Neural progenitor cell (in vitro differentiated cells): ENCODE measurements around the gene MBD3L4. TPM values are rescaled to one million over a fixed set of nuclear protein-coding genes. Genes with fewer than 3 reads are reported as not detected.

Experiments used
- DNase-seq: peaks from one replicate; pipeline ENCODE4 v3.0.0-alpha.2; 2016; ENCODE audit warnings: low spot score
- H2AFZ ChIP-seq: fragments of 200-600 bp; sonication (generic); replicated peaks from 2 replicates; pipeline ENCODE4 v1.6.1; 2016; ENCODE audit warnings: antibody characterized with exemption
- H3F3A ChIP-seq: fragments of 200-600 bp; sonication (generic); 2 replicates; pipeline ENCODE4 v1.6.1; 2016; ENCODE audit warnings: antibody characterized with exemption, low read depth
- H3K27ac ChIP-seq: fragments of 200-600 bp; sonication (generic); 2 replicates; pipeline ENCODE4 v1.5.1; 2016; ENCODE audit warnings: mild to moderate bottlenecking
- H3K27me3 ChIP-seq: fragments of 200-600 bp; sonication (generic); 2 replicates; pipeline ENCODE4 v1.6.1; 2016; ENCODE audit warnings: mild to moderate bottlenecking, moderate library complexity
- H3K36me3 ChIP-seq: fragments of 200-600 bp; sonication (generic); 2 replicates; pipeline ENCODE4 v1.5.1; 2016
- H3K4me1 ChIP-seq: fragments of 200-600 bp; sonication (generic); 2 replicates; pipeline ENCODE4 v1.6.1; 2016; ENCODE audit warnings: mixed run types
- H3K4me2 ChIP-seq: fragments of 200-600 bp; sonication (generic); 2 replicates; pipeline ENCODE4 v1.6.1; 2016
- H3K4me3 ChIP-seq: fragments of 200-600 bp; sonication (generic); 2 replicates; pipeline ENCODE4 v1.5.1; 2016
- H3K79me2 ChIP-seq: fragments of 200-600 bp; sonication (generic); 2 replicates; pipeline ENCODE4 v1.6.1; 2016; ENCODE audit warnings: low read depth
- H3K9ac ChIP-seq: fragments of 200-600 bp; sonication (generic); 2 replicates; pipeline ENCODE4 v1.6.1; 2016
- H3K9me3 ChIP-seq: fragments of 200-600 bp; sonication (generic); 2 replicates; pipeline ENCODE4 v1.5.1; 2016; ENCODE audit warnings: low read depth
- H4K20me1 ChIP-seq: fragments of 200-600 bp; sonication (generic); 2 replicates; pipeline ENCODE4 v1.6.1; 2016; ENCODE audit warnings: low read depth
- H3K27ac Mint-ChIP-seq: 3 replicates; pipeline ENCODE4 v1.8.0; 2021; ENCODE audit warnings: mixed read lengths
- H3K27me3 Mint-ChIP-seq: 2 replicates; pipeline ENCODE4 v1.8.0; 2022; ENCODE audit warnings: low read depth, mild to moderate bottlenecking, inconsistent platforms, moderate library complexity, mixed read lengths; ENCODE audit not compliant: insufficient read depth
- H3K36me3 Mint-ChIP-seq: 3 replicates; pipeline ENCODE4 v1.8.0; 2021; ENCODE audit warnings: mixed read lengths
- H3K4me1 Mint-ChIP-seq: 3 replicates; pipeline ENCODE4 v1.8.0; 2021; ENCODE audit warnings: mixed read lengths
- H3K4me3 Mint-ChIP-seq: 3 replicates; pipeline ENCODE4 v1.8.0; 2021; ENCODE audit warnings: mild to moderate bottlenecking, moderate library complexity, mixed read lengths
- H3K9me3 Mint-ChIP-seq: 3 replicates; pipeline ENCODE4 v1.8.0; 2020; ENCODE audit warnings: mixed read lengths
- CTCF ChIP-seq: fragments of 200-600 bp; sonication (generic); IDR thresholded peaks from 2 replicates; pipeline ENCODE4 v1.5.1; 2017; ENCODE audit warnings: antibody characterized with exemption, mild to moderate bottlenecking
- EZH2 ChIP-seq: fragments of 200-600 bp; sonication (generic); IDR thresholded peaks from 2 replicates; pipeline ENCODE4 v1.6.1; 2017; ENCODE audit warnings: antibody characterized with exemption, mild to moderate bottlenecking, moderate library complexity
- EZH2phosphoT487 ChIP-seq: fragments of 200-600 bp; sonication (generic); IDR thresholded peaks from 2 replicates; pipeline ENCODE4 v1.6.1; 2017; ENCODE audit warnings: antibody characterized with exemption
- total RNA-seq: library from RNA; depleted of rRNA; stranded (reverse); fragments of >200 nt; gene quantifications from 2 replicates; pipeline ENCODE4 v1.2.3, GENCODE V29; 2015; ENCODE audit warnings: low replicate concordance

MBD3L4 gene
- total RNA-seq, 1 donor from 2014 or later, result not detected

DNA sequence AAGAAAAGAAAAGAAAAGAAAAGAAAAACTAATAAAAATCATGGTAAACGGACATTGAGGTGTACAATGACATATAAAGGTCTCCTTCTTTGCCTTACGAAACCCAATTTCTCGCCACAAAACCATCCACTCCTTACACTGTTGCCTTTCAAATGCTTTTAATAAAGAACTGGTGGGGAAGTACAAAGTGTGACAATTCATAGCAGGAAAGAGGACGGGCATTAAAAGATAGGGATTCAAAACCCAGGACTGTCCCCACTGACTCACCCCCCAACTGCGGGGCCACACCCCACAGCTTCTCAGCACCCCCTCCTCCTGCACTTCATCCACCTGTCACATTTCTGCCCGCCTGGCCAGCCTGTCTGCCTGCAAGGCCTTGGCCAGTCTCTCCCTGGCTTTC lies 21.2 kb downstream of the MBD3L4 start:
- Histone ChIP-seq H3K36me3 (no peaks in the 10 kb centered on the region), H3K27ac (no peak overlapping the region), H3K4me1 (no peaks in the 10 kb centered on the region), H3K27me3 (no peaks in the 10 kb centered on the region), H2AFZ (no peak overlapping the region), H4K20me1 (no peaks in the 10 kb centered on the region), H3F3A (no peaks in the 10 kb centered on the region), H3K4me3 (no peak overlapping the region), H3K79me2 (no peaks in the 10 kb centered on the region), H3K9me3 (peaks cover 5% of the 10 kb centered on the region), H3K9ac (no peak overlapping the region), H3K4me2 (no peak overlapping the region)
- H3K4me3 Mint-ChIP-seq, result no peak overlapping the region
- peaks cover 5% of the 10 kb centered on the region for H3K9me3 Mint-ChIP-seq
- H3K36me3 Mint-ChIP-seq, result no peaks in the 10 kb centered on the region
- H3K4me1 Mint-ChIP-seq, result no peaks in the 10 kb centered on the region
- no peak for TF ChIP-seq CTCF
- TF ChIP-seq EZH2, result no peak
- TF ChIP-seq EZH2phosphoT487, result no peak
- peaks cover 3% of the 10 kb centered on the region for H3K27me3 Mint-ChIP-seq
- no peak overlapping the region for H3K27ac Mint-ChIP-seq
- DNase-seq, result no peak

GRCh38 chr19:7013678-7014077 lies 26.3 kb downstream of the MBD3L4 start:
- Histone ChIP-seq H3K79me2 (no peaks in the 10 kb centered on the region), H3K9ac (no peak overlapping the region), H2AFZ (no peak overlapping the region), H3K27ac (no peak overlapping the region), H4K20me1 (no peaks in the 10 kb centered on the region), H3K36me3 (no peaks in the 10 kb centered on the region), H3K9me3 (peaks cover 5% of the 10 kb centered on the region), H3K4me3 (no peak overlapping the region), H3K4me2 (no peak overlapping the region), H3K27me3 (no peaks in the 10 kb centered on the region), H3F3A (no peaks in the 10 kb centered on the region), H3K4me1 (no peaks in the 10 kb centered on the region)
- H3K36me3 Mint-ChIP-seq, result no peaks in the 10 kb centered on the region
- H3K9me3 Mint-ChIP-seq, result peaks cover 13% of the 10 kb centered on the region
- peaks cover 5% of the 10 kb centered on the region for H3K27me3 Mint-ChIP-seq
- H3K4me3 Mint-ChIP-seq, result no peak overlapping the region
- TF ChIP-seq EZH2 (no peak), CTCF (no peak), EZH2phosphoT487 (no peak)
- no peak for DNase-seq
- H3K27ac Mint-ChIP-seq, result no peak overlapping the region
- H3K4me1 Mint-ChIP-seq, result no peaks in the 10 kb centered on the region

- no peaks in the 10 kb centered on the region for H3K79me2 ChIP-seq
- TF ChIP-seq EZH2phosphoT487 (no peak), EZH2 (no peak), CTCF (no peak)
- Mint-ChIP-seq H3K4me1 (no peaks in the 10 kb centered on the region), H3K27ac (no peak overlapping the region), H3K4me3 (no peak overlapping the region), H3K27me3 (peaks cover 3% of the 10 kb centered on the region), H3K9me3 (peaks cover 11% of the 10 kb centered on the region), H3K36me3 (no peaks in the 10 kb centered on the region)
- no peak overlapping the region for H3K4me3 ChIP-seq
- H3K4me1 ChIP-seq, result no peaks in the 10 kb centered on the region
- no peak overlapping the region for H2AFZ ChIP-seq
- no peak overlapping the region for H3K27ac ChIP-seq
- H3K9me3 ChIP-seq, result no peaks in the 10 kb centered on the region
- no peaks in the 10 kb centered on the region for H4K20me1 ChIP-seq
- H3K27me3 ChIP-seq, result no peaks in the 10 kb centered on the region
- H3K36me3 ChIP-seq, result no peaks in the 10 kb centered on the region
- no peaks in the 10 kb centered on the region for H3F3A ChIP-seq
- H3K9ac ChIP-seq, result no peak overlapping the region
- no peak overlapping the region for H3K4me2 ChIP-seq
- no peak for DNase-seq
Observed at GRCh38 chr19:7010722-7011593, 29.0 kb downstream of the MBD3L4 start.
